GM12891 (cell line): Measurements from ENCODE around the gene VSNL1.

Experiments
- POLR2A ChIP-seq: IDR thresholded peaks from 2 replicates; pipeline ENCODE4 v1.6.1; 2011; ENCODE audit warnings: low read depth, low read length, control low read depth
- POLR2AphosphoS5 ChIP-seq: IDR thresholded peaks from 2 replicates; pipeline ENCODE4 v1.6.1; 2011; ENCODE audit warnings: low read depth, low read length, control low read depth
- POU2F2 ChIP-seq: IDR thresholded peaks from 2 replicates; pipeline ENCODE4 v1.6.1; 2011; ENCODE audit warnings: low read depth, mild to moderate bottlenecking, control low read depth, low read length, moderate library complexity
- SPI1 ChIP-seq: IDR thresholded peaks from 2 replicates; pipeline ENCODE4 v1.6.1; 2011; ENCODE audit warnings: low read depth, low read length, control low read depth
- TAF1 ChIP-seq: IDR thresholded peaks from 2 replicates; pipeline ENCODE4 v1.6.1; 2011; ENCODE audit warnings: low read depth, low read length, control low read depth

DNA sequence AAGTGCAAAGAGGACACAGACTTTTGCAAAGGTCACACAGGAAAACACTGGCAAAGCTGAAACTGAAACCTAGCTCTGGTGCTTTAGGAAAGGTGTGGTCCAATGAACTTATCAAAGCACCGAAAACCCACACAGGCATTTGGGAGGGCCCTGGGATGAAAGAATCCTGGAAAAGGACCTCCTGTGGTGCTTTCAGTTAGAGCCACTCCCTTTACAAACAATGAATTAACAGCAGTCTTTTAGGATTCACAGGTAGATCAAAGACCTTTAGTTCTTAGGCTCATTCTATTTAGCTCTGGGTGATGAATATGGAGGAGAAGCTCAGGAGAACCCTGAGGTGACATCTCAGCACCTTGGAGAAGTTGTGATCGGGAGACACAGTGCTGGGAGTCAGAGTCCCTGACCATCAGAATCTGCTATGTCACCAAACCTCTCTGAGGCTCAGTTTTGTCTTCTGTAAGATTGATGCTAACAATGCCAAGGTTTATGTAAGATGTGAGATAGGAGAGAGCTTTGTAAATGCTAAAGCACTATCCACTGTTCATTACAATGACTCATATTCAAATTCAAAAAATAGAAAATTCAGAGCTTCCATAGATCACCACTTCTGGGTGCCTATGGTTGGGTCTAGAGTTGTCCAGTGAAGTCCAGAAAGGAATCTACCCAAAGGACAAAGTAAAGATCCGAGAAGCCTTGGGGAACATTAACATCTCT lies 39.3 kb downstream of the VSNL1 start:
- TF ChIP-seq POLR2AphosphoS5 (no peak), TAF1 (no peak), POLR2A (no peak), POU2F2 (no peak), SPI1 (no peak)
